Amniotic stem cell (primary cell): Measurements from ENCODE around the gene SORCS3.

Source experiments
- DNase-seq: peaks from one replicate; lab custom pipeline; 2025; lab: John Stamatoyannopoulos, UW

SORCS3 gene

DNA sequence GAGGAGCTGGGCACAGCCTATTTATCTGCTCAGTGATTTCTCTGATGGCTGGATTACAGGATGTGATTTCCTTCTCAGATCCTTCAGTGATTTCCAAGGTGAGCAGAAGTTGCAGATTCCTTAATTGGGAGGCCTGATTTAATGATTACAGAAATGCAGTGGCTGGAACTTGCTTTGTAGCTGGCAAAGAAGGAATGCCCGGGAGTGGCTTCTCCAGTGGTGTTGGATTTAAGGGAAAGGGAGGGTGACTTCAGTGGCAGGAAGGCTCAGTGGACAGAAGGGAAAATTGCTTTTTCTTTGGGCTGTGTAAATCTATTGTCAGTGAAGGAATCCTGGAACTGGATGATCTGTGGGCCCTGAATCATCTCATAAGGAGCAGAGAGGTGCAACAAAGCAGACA, 5.1 kb downstream of the SORCS3 start:
- no peak for DNase-seq

DNA sequence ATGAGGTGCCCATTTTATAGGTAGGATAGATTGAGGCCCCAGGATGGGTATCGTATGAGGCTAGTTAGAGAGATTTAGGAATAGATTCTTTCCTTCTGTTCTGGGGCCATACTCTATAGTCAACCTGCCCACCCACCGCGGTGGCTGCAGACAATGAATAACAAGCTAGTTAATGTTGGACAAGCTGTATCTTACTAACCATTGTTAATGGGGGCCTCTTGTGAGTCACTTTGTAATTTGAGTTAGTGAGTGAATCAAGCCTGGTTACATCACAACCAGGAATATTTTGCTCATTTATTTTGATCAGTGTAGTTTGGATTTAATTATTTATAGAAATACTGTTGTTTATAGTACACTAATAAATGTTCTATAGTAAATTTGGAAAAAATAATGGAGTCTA, 7.3 kb downstream of the SORCS3 start:
- DNase-seq: no peak

DNA sequence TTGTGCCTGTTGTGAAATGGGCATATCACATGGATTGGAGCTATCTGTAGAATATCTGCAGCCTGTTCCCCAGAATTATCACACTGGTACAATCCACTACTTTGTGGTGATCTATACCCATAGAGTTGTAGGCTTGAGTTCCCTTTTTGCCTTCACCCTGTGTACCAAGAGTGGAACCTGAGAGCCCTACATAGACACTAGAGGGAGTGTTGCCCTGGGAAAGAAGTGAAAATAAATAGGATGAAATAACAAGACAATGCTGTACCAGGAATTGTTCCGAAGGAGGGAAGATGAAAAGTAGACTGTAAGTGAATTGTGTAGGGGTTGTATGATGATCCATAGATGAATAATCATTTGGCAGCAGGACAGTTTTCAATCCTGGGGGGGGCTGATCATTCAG, 9.0 kb downstream of the SORCS3 start:
- no peak for DNase-seq

DNA sequence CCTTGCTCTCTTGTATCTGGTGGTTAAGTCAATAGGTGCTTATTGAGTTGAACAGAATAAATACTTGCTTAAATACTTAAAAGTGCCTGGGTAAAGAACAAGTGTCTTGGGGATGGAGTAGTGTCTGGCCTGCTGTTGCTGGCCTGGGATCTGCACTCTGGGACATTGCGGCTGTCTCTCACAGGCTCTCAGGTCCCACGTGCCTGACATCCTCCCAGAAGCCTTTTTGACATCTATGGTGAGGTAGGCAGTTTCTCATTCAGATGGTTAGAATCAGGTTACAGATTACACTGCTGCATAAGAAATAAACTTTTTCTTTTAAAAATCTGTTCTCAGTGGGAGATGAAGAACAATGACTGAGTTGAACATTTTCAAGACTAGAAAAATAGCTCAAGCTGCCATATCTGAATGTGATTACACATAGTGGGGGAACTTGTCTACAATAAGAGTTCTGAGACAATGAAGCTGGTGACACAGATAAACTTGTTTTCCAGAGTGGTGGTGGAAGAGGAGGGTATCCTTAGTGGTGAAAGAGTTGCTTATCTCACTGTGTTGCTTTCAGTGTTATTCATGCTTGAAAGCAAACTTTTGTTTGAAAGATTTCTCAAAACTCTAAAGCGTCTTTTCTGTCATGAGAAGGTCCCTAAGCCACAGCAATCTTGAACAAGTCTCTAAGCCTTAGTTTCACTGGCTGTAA, 9.7 kb downstream of the SORCS3 start:
- DNase-seq: no peak

DNA sequence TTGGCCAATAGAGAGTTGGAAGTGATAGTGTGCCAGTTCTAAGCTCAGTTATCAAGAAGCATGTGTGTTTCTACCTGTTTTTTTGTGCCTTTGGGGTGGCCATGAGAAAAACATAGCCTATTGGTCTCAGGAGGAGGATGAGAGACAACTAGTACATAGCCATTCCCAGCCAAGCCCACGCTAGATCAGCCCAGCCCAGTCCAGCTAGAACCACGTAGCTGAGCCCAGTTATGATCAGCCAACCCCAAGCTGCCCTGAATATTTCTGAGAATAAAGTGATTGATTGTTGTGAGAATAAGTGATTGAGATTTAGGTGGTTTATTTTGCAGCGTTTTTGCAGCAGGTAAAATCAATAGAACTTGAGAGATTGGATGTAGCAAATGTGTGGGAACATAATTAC, 15.9 kb downstream of the SORCS3 start:
- DNase-seq: no peak

DNA sequence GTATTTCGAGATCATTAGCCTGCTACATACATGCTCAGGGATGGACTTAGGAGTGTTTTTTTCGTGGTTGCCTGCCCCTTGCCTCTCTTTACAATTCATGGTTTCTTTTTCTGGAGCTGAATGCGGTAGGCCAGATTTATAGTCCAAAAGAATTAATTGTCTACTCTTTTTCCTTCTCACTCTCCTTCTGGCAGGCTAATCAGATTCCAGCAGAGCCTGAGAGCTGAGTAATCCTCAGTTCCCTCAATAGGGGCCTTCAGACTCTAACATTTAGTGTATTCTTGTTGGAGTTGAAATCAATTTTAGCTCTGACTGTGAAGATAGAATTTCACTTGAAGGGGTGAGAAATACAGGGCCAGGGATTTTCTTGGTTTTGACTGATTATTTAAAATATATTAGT, 16.4 kb downstream of the SORCS3 start:
- no peak for DNase-seq

DNA sequence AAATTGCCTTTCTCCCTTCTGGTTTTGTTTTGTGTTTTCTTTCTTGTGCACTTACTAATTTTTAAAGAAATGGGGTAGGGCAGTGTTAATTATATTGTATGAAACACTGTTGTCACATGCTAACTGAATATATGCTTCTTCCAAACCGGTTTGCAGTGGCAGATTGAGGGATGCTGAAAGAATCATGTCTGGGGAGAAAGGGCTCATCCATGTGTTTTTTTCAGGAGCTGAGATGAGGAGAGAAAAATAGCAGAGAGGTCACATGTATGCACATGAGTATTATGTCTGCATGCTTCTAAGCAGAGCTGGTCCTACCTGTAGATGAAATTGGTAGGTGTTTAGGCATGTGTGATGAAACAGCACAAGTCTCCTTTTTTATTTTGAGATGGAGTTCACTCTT, 17.0 kb downstream of the SORCS3 start:
- no peak for DNase-seq

DNA sequence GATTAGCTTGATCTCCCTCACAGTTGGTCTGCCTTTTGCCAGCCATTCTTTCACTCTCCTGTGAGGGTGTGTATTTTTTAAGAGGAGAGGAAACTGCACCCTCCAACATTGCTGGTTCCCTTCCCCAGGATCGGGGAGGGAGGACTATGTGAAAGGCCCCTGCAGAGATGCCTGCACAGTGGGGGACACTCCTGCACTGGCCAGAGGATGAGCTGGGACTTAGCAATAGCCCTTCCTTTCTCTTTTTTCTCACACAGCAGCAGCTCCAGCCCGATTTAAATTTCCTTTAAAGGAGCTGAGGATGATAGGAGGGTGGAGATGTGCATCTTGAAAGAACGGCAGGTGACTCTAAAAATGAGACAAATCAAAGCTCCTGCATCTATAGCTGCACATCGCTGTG, 18.7 kb downstream of the SORCS3 start:
- DNase-seq: no peak

DNA sequence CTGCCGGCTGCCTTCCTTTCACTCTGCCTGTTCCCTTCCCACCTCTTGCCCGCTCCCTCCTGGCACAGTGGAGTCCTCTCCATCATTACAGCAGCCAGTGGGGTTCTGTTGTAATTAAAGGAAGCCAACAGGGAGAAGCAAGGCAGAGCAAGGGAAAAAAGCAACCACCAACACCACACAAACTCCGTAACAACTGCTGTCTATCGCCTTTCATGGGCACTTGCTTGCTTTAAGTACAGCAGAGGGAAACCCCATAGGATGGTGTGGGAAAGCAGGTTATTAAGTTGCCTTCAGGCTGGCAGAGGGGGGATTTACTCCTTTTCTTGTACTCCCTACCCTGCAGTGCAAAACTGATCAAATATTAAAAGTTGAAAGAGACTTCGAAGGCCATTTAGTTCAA, 22.0 kb downstream of the SORCS3 start:
- DNase-seq: no peak

DNA sequence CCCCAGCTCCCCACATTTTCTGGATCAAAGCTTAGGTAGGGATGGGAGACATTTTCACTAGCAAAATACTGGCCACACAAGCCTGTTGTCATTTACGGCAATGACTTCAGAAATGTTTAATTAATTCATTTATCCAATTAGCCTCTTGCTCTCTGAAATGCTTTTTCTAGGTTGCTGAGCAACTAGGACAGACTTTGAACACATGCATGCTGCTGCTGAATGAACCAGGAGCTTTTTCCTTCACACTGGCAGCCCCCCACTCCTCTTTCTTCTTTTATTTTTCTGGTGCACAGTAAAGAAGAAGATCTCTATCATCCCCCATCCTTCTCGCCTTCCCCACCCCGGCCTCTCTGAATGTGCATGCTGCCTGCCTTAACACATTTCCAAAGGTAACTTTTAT, 22.5 kb downstream of the SORCS3 start:
- DNase-seq: no peak

DNA sequence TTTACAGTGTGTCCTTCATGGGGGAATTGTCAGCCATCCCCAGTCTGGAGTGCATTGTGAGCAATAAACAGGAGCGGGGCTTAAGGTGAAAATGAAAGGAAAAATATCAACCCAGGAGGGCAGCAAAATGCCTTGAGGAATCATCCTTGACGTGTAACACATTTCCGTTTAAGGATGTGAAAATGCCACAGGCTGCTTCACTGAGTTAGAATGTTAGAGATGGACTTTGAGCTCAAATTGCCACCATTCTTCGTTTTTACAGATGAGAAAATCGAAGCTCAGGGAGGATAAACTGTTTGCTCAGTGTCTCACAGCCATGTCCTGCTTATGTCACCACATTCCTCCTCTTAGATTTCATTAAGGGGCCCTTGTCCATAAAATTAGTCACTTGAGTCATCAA, 23.1 kb downstream of the SORCS3 start:
- no peak for DNase-seq

DNA sequence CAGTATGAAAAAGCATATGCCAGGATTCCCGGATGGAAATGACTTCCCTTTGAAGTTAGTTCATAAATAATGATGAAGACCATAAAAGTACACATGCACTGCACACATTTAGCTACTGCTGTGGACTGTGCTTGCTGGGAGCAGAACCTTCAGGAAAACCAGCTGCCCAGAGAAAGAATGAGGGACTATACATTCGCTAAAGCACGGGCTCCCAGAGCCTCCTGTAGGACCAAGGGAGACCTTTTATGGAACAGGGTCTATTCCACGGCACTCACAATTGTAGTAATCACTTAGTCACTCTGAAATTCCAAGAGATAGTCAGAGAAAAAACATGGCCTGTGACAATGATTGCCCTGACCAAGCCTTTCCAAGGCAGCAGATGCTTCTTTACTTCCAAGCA, 24.1 kb downstream of the SORCS3 start:
- DNase-seq: no peak

DNA sequence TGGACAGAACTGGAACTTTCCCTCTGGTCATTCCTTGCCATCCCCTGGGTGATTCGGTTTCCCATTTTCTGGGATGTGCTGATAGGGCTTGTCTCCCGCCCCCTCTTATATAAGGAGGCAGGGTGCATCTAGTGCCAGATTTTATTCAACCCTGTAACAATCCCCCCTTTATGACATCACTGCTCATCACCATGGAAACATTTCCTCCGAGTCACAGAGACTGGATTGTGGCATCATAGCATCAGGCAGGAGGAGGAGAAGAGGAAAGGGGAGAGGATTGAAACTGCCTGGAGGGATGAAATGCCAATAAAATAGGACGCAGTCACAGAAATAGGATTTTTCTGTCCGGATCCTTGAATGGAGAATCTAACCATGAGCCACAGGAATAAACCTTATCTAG, 25.0 kb downstream of the SORCS3 start:
- no peak for DNase-seq

DNA sequence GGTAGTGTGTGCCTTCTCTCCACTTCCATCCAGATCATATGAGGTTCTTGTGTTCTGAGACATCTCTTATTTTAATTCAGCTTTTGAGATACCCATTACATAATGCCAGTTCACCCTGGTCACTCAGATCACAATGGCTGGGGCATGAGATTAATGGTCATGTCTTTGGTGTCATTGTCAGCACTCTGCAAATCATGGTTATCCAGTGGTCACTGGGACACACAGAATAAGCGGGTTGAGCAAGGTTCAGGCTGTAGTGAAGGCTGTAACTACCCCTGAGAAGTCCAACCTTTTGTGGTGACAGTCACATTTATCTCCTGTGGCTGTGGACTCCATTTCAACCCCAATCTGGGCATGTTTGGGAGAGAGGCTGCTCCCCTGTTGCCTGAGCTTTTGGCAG, 35.8 kb downstream of the SORCS3 start:
- DNase-seq: no peak

DNA sequence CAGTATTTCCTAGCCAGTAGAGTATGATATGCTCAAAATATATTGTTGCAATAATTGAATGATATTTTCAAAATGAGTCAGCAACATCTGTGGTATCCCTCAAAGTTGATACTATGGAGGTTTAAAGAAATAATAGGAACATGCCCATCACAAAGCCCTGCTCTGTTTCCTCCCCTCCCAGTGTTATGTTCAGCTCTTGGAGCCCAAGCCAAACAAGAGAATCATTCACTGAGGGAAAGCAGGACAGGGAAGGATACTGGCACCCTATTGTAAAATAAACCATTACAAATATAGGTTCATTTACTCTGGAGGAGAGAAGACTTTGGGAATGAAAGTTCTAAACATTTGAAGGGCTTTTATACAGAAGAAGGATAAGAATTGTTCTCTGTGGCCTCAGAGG, 37.6 kb downstream of the SORCS3 start:
- DNase-seq: no peak

DNA sequence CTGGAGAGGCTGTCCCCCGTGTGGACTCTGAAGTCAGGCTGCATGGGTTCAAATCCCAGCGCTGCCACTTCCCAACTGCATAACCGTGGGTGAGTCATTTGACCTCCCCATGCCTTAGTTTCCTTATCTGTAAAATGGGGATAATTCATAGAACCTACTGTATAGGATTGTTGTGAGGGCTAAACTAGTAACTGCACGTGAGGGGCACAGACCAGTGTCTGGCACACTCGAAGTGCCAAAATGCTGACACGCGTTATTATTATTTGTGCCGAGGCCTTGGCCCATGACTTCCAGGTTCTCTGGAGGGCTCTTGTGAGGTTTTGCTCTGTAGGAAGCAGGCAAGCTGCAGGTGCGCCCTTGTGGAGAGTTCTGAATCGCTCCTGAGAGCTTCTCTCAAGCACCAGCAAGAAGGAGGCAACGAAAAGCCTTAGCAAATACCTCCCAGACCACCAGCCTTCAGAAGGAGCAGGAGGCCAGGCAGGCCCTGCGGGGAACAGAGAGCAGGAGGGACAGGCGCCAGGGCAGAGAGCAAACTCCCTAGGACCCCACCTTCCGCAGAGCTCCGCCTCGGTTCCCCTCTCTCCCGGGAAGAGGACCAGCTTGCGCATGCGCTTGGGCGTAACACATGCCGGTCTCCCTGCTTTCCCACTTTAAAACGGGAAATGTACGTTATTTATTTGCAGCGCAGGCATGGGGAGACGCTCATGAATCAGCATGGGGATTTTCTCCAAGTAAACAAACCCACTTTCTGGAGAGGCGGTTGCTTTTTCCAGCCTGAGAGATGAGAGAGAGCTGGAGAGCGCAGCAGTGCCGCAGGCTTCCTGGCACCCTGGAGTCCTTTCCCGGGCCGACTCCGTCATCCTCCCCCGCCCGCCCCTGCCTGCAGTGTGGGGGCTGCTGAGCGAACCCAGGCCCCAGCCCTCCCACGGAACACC, 39.6 kb downstream of the SORCS3 start:
- DNase-seq: no peak

DNA sequence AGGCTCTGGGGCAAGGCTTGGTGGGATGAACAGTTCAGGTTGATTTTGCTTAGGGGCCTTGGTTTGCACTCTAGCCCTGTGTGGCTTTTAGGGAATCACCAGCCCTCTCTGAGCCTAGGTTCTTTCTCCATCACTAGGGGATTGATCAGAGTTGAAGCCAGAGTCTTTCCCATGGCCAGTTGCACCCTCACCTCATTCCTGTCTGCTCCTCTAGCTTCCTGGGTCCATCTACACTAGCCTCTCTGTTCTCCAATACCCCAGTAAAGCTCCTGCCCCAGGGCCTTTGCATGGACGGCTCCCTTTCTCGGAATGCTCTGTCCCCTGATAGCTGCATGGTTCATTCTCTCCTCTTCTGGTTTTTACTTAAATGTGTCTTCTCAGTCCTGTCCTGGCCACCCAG, 40.4 kb downstream of the SORCS3 start:
- DNase-seq: no peak

DNA sequence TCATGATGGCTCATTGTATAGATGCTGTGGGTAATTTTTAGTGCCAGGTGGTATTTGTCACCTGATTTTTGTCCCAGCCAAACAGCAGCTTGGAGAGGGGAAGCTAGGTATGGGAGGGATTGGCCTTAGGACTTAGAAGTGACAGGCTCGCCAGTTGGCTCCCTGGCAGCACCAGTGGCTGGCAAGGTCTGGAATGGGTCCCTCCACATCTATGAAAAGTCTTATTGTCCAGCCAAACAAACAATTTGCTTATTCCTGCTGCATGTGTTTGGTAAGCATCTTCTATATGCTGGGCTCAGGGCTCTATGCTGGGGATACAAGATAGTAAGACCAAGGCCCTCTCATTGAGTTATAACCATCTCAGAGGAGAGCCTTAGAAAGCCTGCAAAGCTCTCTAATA, 42.5 kb downstream of the SORCS3 start:
- DNase-seq: no peak

DNA sequence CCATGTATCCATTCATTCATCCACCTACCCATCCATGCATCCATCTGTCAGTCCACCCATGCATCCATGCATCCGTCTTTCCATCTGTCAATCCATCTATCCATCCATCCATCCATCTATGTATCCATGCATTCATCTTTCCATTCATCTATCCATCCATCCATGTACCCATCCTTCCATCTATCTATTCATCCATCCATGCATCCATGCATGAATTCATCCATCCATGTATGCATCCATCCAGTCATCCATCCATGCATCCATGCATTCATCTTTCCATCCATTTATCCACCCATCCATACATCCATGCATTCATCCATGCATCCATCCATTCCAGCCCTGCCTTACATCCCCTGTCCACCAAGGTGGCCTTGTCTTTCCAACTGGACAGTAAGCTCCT, 45.7 kb downstream of the SORCS3 start:
- DNase-seq: no peak

DNA sequence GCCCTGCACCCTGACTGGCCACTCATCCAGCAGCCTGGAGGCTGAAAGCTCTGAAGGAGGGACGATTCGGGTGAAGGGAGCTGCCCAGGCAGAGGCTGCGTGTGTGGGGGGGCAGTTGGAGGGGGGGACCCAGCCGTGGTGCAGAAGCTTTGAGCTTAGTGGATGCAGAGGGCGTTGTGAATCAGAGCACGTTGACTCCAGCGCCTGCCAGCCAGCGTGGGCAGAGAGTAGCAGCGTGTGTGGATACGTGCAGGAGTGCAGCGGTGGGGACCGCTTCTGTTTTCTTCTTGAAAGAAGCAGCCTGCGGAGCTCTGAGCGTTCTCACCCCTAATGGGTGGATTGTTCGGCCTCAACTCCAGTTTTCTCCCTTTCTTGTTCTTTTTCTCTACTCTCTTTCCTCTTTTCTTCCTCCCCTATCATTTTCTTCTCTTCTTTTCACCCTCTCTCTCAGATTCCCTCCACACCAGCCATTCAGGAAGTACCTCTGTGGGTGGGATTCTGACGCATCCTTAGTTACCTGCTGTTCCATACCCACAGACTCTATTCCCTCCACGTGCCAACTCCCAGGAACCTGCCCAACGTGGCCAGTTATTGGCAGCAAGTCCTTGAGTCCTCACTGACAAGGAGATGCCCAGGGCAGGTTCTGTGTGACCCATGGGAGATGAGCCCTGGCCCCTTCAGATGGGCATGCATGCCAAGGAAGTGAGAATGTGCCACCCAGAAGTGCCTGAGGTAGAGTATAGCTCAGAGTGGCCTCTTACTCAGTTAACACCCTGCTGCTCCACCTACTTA, 47.4 kb downstream of the SORCS3 start:
- DNase-seq: no peak

DNA sequence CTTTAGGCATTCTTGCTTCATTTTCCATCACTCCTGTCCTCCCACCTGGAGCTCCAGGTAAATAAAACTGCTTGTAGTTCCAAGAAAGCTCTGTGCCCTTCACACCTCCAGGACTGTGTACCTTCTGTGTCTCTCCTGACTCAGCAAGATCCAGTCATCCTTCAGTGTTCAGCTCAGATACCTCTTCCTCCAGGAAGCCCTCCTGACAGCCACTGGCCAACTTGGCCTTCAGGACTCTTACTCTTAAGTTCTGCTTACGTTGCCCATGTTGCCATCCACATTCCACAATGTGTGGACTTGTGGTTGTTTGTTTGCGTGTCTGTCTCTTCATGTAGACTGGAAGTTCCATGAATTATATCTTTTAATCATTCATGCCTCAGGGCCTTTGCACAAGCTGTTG, 48.0 kb downstream of the SORCS3 start:
- DNase-seq: no peak

DNA sequence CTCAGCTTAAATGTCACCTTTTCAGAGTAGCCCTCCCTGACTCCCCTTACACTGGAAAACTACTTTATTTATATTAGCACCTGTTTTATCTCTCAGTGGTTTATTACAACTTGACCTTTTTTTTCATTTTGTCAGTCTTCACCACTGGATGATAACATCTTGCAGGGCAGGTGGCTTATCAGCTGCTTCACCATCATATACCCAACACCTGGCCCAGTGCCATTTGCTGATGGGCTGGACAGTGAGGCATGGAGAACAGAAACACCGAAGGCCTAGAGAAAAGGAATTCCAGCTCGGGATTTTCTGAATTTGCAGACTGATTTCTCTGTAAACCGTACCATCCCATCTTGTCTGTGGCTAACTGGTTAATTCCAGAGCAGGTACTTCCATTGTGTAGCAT, 48.5 kb downstream of the SORCS3 start:
- DNase-seq: no peak

DNA sequence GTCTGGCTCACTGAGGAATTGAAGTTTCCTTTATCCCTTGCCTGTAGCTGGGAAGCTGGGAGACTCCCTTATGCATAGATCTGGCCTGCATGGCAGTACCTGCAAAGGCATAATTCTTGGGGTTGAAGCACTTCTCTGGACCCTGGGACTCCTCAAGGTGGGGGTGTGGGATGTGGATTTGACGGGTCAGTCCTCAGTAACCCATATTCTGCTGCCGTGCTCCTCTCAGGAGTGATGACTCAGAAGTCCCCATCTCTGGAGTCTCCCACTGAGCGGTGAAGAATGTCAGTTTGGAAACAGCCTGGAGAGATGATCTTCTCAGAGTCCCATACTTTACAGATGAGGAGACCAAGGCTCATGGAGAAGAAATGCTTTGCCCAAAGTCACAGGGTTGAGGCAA, 49.0 kb downstream of the SORCS3 start:
- no peak for DNase-seq
